ENCODE results near the gene NACC1.

The NACC1 gene

GRCh38 chr19:13119627-13120026 lies 1.6 kb downstream of the NACC1 start:
- peak overlapping the region; percentile 65 for H3K4me3 ChIP-seq (ENCODE audit: low read depth, low read length)
- no peak for TF ChIP-seq MYC (IDR thresholded peaks at IDR 0.05; ENCODE audit: low read depth, low read length)
- peak; percentile 40 for DNase-seq (ENCODE audit: low read depth)

GRCh38 chr19:13120031-13120430 lies 2.0 kb downstream of the NACC1 start:
- no peak for DNase-seq (ENCODE audit: low read depth)
- H3K4me3 ChIP-seq (ENCODE audit: low read depth, low read length): peak overlapping the region; percentile 17
- TF ChIP-seq POLR2A (IDR thresholded peaks at IDR 0.05; ENCODE audit: extremely low read depth, insufficient read length): no peak
- TF ChIP-seq CTCF (IDR thresholded peaks at IDR 0.05; ENCODE audit: low read depth, low read length): no peak
- TF ChIP-seq MAX (IDR thresholded peaks at IDR 0.05; ENCODE audit: low read depth, low read length): no peak
- no peak for TF ChIP-seq MYC (IDR thresholded peaks at IDR 0.05; ENCODE audit: low read depth, low read length)

GRCh38 chr19:13120817-13121216 lies 2.8 kb downstream of the NACC1 start:
- no peak overlapping the region for H3K4me3 ChIP-seq (ENCODE audit: low read depth, low read length)
- no peak for DNase-seq (ENCODE audit: low read depth)
- TF ChIP-seq MAX (IDR thresholded peaks at IDR 0.05; ENCODE audit: low read depth, low read length): no peak
- no peak for TF ChIP-seq POLR2A (IDR thresholded peaks at IDR 0.05; ENCODE audit: extremely low read depth, insufficient read length)
- TF ChIP-seq MYC (IDR thresholded peaks at IDR 0.05; ENCODE audit: low read depth, low read length): no peak
- TF ChIP-seq CTCF (IDR thresholded peaks at IDR 0.05; ENCODE audit: low read depth, low read length): no peak

GRCh38 chr19:13121551-13122274 lies 3.6 kb downstream of the NACC1 start:
- TF ChIP-seq POLR2A (IDR thresholded peaks at IDR 0.05; ENCODE audit: extremely low read depth, insufficient read length): no peak
- TF ChIP-seq CTCF (IDR thresholded peaks at IDR 0.05; ENCODE audit: low read depth, low read length): no peak
- TF ChIP-seq MYC (IDR thresholded peaks at IDR 0.05; ENCODE audit: low read depth, low read length): no peak
- TF ChIP-seq MAX (IDR thresholded peaks at IDR 0.05; ENCODE audit: low read depth, low read length): no peak
- no peak for DNase-seq (ENCODE audit: low read depth)
- no peak overlapping the region for H3K4me3 ChIP-seq (ENCODE audit: low read depth, low read length)

- H3K4me3 ChIP-seq (ENCODE audit: low read depth, low read length): no peak overlapping the region
- DNase-seq (ENCODE audit: low read depth): no peak
- no peak for TF ChIP-seq MYC (IDR thresholded peaks at IDR 0.05; ENCODE audit: low read depth, low read length)
- no peak for TF ChIP-seq CTCF (IDR thresholded peaks at IDR 0.05; ENCODE audit: low read depth, low read length)
- TF ChIP-seq POLR2A (IDR thresholded peaks at IDR 0.05; ENCODE audit: extremely low read depth, insufficient read length): no peak
- TF ChIP-seq MAX (IDR thresholded peaks at IDR 0.05; ENCODE audit: low read depth, low read length): no peak
Observed at GRCh38 chr19:13122275-13122878, 4.3 kb downstream of the NACC1 start.

Data from NB4 (cell line).